ENCODE results near the gene LMNA. TPM values are rescaled to one million over a fixed set of nuclear protein-coding genes. Genes with fewer than 3 reads are reported as not detected.

LMNA gene
- total and polyA plus RNA-seq, 10 of the 15 experiments (the other 5 are each of a cell fraction or from before 2014, with no cell fraction given), result 0.42 to 334 (median 81.1) TPM

DNA sequence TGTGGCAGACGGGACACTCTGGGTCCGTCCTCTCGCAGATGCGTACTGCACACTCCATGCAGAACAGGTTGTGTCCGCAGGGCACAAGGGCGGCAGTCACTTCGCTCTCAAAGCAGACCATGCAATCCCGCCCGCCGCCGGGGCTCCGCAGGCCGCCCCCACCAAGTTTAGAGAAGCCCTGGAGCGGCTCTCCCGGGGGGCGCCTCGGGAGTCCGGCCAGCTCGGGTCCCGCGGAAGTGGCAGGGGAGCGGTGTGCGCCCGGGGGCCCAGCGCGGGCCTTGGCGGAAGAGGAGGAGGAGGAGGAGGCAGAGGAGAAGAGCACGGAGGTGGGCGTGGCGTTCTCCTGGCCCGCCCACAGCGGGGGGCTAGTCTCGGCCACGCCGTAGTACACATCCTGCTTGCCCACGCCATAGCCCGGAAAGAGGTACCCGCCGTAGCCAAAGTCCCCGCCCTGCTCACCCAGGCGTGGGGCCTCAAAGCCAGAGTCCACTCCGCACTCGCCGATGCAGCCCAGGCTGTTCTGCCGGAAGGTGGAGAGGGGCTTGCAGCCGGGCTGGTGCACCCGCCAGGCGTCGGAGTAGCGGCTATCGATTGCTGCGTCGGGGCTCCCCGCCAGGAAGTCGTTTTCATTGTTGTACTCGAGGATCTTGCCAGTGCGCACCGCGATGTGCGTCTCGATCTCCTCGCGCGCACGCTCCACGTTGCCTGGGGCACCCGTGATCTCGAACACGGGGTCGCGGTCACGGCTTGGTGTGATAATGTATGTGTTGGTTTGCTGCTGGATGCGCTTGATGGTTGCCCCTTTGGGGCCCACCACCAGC lies 37.7 kb upstream of the LMNA start (continued):
- TF ChIP-seq, protein P1, sequence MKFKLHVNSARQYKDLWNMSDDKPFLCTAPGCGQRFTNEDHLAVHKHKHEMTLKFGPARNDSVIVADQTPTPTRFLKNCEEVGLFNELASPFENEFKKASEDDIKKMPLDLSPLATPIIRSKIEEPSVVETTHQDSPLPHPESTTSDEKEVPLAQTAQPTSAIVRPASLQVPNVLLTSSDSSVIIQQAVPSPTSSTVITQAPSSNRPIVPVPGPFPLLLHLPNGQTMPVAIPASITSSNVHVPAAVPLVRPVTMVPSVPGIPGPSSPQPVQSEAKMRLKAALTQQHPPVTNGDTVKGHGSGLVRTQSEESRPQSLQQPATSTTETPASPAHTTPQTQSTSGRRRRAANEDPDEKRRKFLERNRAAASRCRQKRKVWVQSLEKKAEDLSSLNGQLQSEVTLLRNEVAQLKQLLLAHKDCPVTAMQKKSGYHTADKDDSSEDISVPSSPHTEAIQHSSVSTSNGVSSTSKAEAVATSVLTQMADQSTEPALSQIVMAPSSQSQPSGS (IDR thresholded peaks at IDR 0.05; ENCODE audit: low read length), result no peak
- no peak for TF ChIP-seq ZNF207 (IDR thresholded peaks at IDR 0.05; ENCODE audit: borderline replicate concordance)
- no peak for TF ChIP-seq MYB (IDR thresholded peaks at IDR 0.05; ENCODE audit: borderline replicate concordance, low read depth, low read length)
- TF ChIP-seq, protein P2, sequence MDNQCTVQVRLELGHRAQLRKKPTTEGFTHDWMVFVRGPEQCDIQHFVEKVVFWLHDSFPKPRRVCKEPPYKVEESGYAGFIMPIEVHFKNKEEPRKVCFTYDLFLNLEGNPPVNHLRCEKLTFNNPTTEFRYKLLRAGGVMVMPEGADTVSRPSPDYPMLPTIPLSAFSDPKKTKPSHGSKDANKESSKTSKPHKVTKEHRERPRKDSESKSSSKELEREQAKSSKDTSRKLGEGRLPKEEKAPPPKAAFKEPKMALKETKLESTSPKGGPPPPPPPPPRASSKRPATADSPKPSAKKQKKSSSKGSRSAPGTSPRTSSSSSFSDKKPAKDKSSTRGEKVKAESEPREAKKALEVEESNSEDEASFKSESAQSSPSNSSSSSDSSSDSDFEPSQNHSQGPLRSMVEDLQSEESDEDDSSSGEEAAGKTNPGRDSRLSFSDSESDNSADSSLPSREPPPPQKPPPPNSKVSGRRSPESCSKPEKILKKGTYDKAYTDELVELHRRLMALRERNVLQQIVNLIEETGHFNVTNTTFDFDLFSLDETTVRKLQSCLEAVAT (IDR thresholded peaks at IDR 0.05), result peak; percentile 97
- TF ChIP-seq, protein P3, sequence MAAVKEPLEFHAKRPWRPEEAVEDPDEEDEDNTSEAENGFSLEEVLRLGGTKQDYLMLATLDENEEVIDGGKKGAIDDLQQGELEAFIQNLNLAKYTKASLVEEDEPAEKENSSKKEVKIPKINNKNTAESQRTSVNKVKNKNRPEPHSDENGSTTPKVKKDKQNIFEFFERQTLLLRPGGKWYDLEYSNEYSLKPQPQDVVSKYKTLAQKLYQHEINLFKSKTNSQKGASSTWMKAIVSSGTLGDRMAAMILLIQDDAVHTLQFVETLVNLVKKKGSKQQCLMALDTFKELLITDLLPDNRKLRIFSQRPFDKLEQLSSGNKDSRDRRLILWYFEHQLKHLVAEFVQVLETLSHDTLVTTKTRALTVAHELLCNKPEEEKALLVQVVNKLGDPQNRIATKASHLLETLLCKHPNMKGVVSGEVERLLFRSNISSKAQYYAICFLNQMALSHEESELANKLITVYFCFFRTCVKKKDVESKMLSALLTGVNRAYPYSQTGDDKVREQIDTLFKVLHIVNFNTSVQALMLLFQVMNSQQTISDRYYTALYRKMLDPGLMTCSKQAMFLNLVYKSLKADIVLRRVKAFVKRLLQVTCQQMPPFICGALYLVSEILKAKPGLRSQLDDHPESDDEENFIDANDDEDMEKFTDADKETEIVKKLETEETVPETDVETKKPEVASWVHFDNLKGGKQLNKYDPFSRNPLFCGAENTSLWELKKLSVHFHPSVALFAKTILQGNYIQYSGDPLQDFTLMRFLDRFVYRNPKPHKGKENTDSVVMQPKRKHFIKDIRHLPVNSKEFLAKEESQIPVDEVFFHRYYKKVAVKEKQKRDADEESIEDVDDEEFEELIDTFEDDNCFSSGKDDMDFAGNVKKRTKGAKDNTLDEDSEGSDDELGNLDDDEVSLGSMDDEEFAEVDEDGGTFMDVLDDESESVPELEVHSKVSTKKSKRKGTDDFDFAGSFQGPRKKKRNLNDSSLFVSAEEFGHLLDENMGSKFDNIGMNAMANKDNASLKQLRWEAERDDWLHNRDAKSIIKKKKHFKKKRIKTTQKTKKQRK (IDR thresholded peaks at IDR 0.05; ENCODE audit: low read depth, low read length), result no peak
- no peak for TF ChIP-seq MEF2A (IDR thresholded peaks at IDR 0.05; ENCODE audit: insufficient read depth, low read depth, low read length)
- TF ChIP-seq CBX3 (IDR thresholded peaks at IDR 0.05; ENCODE audit: borderline replicate concordance, low read depth), result no peak
- TF ChIP-seq, protein P4, sequence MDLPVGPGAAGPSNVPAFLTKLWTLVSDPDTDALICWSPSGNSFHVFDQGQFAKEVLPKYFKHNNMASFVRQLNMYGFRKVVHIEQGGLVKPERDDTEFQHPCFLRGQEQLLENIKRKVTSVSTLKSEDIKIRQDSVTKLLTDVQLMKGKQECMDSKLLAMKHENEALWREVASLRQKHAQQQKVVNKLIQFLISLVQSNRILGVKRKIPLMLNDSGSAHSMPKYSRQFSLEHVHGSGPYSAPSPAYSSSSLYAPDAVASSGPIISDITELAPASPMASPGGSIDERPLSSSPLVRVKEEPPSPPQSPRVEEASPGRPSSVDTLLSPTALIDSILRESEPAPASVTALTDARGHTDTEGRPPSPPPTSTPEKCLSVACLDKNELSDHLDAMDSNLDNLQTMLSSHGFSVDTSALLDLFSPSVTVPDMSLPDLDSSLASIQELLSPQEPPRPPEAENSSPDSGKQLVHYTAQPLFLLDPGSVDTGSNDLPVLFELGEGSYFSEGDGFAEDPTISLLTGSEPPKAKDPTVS (IDR thresholded peaks at IDR 0.05; ENCODE audit: low read depth, low read length), result no peak
- no peak for TF ChIP-seq EP300 (IDR thresholded peaks at IDR 0.05; ENCODE audit: borderline replicate concordance in 1 of 2, control insufficient read depth in 1 of 2, low read depth in 2 of 2, low read length in 2 of 2)
- TF ChIP-seq JUNB (IDR thresholded peaks at IDR 0.05), result no peak
- no peak for TF ChIP-seq ZNF24 (IDR thresholded peaks at IDR 0.05)
- 0 out of 2 replicates have a peak, but pooled peaks have one; percentile 67 for TF ChIP-seq NFXL1 (IDR thresholded peaks at IDR 0.05; ENCODE audit: borderline replicate concordance)
- no peak for TF ChIP-seq REST (IDR thresholded peaks at IDR 0.05; ENCODE audit: low read depth, low read length)
- no peak for TF ChIP-seq RBBP5 (conservative IDR thresholded peaks at IDR 0.05)
- TF ChIP-seq ATF7 (IDR thresholded peaks at IDR 0.05; ENCODE audit: low read depth), result no peak

Data from GM12878 (cell line).